H1 (cell line): ENCODE measurements around the gene MORC2. TPM values are rescaled to one million over a fixed set of nuclear protein-coding genes. Genes with fewer than 3 reads are reported as not detected.

ENCODE experiments used
- CTCF ChIA-PET: fragments of 300-600 bp; sonication (Branson Sonifier 250); formaldehyde crosslinking; loops from one replicate; lab custom pipeline; 2021; ENCODE audit not compliant: partially characterized antibody; lab: Charles Lee
- POLR2A ChIA-PET: fragments of 300-600 bp; sonication (Branson Sonifier 250); formaldehyde crosslinking; loops from one replicate; lab custom pipeline; 2021; ENCODE audit warnings: inconsistent platforms; ENCODE audit not compliant: partially characterized antibody; lab: Charles Lee
- DNase-seq, 2 experiments: peaks; one replicate each; pipeline versions ENCODE4 v3.0.0 to v3.0.0-alpha.2; 2010 to 2022; ENCODE audit warnings: low spot score in 2 of 2, low read depth in 1 of 2, mixed read lengths in 1 of 2
- FAIRE-seq: peaks from 2 replicates; lab custom pipeline; 2011; peaks lifted over from hg19 to GRCh38; lab: Jason Lieb, UNC
- H2AFZ ChIP-seq: 2 replicates; pipeline ENCODE4 v1.8.1; 2012; ENCODE audit warnings: low read length, inconsistent platforms
- H2AK5ac ChIP-seq: 2 replicates; pipeline ENCODE4 v1.6.1; 2013; ENCODE audit warnings: low read depth, low read length
- H2BK120ac ChIP-seq: replicated peaks from 2 replicates; pipeline ENCODE3; 2013; ENCODE audit warnings: low read depth, low read length, inconsistent platforms
- H2BK12ac ChIP-seq: 2 replicates; pipeline ENCODE4 v1.6.1; 2013; ENCODE audit warnings: low read depth, low read length
- H2BK15ac ChIP-seq: 2 replicates; pipeline ENCODE4 v1.6.1; 2013; ENCODE audit warnings: low read length
- H2BK20ac ChIP-seq: 2 replicates; pipeline ENCODE4 v1.6.1; 2013; ENCODE audit warnings: low read length
- H2BK5ac ChIP-seq: 2 replicates; pipeline ENCODE4 v1.6.1; 2013; ENCODE audit warnings: low read depth, low read length
- H3K14ac ChIP-seq: 2 replicates; pipeline ENCODE4 v1.6.1; 2013; ENCODE audit warnings: inconsistent platforms; ENCODE audit not compliant: insufficient read length
- H3K18ac ChIP-seq: 2 replicates; pipeline ENCODE4 v1.6.1; 2013; ENCODE audit warnings: low read length; ENCODE audit errors: extremely low read depth
- H3K23ac ChIP-seq: 2 replicates; pipeline ENCODE4 v1.6.1; 2013; ENCODE audit warnings: inconsistent platforms; ENCODE audit not compliant: insufficient read length
- H3K23me2 ChIP-seq: 2 replicates; pipeline ENCODE4 v1.6.1; 2013; ENCODE audit warnings: low read depth, low read length
- H3K27ac ChIP-seq: 2 replicates; pipeline ENCODE4 v1.6.1; 2011; ENCODE audit warnings: low read depth, low read length, inconsistent platforms
- H3K27me3 ChIP-seq, 4 experiments: replicated peaks in 1 of 4; 1 replicate in 1 of 4; 2 replicates in 3 of 4; pipeline versions ENCODE4 v1.6.1 to v1.8.1; 2011 to 2013; ENCODE audit warnings: low read length in 3 of 4, mild to moderate bottlenecking in 3 of 4, inconsistent platforms in 2 of 4, mixed read lengths in 2 of 4, moderate library complexity in 1 of 4; ENCODE audit not compliant: control insufficient read depth in 3 of 4, insufficient read depth in 3 of 4; ENCODE audit errors: extremely low read depth in 1 of 4
- H3K36me3 ChIP-seq, 4 experiments: 2 replicates each; pipeline versions ENCODE4 v1.6.1 to v1.8.1; 2011 to 2013; ENCODE audit warnings: mild to moderate bottlenecking in 4 of 4, low read length in 3 of 4, moderate library complexity in 2 of 4, control low read depth in 1 of 4, inconsistent platforms in 1 of 4; ENCODE audit not compliant: insufficient read depth in 4 of 4, control insufficient read depth in 2 of 4
- H3K4ac ChIP-seq: replicated peaks from 2 replicates; pipeline ENCODE3; 2013; ENCODE audit warnings: low read length, low read depth, mixed read lengths, inconsistent platforms; ENCODE audit not compliant: insufficient read length
- H3K4me1 ChIP-seq, 4 experiments: replicated peaks in 1 of 4; 1 replicate in 1 of 4; 2 replicates in 3 of 4; pipeline versions ENCODE4 v1.6.1 to v1.8.1; 2011 to 2013; ENCODE audit warnings: low read length in 3 of 4, inconsistent platforms in 2 of 4, mixed read lengths in 1 of 4; ENCODE audit not compliant: insufficient read depth in 4 of 4, control insufficient read depth in 3 of 4
- H3K4me2 ChIP-seq, 2 experiments: 2 replicates each; pipeline versions ENCODE4 v1.6.1 to v1.8.1; 2011 to 2013; ENCODE audit warnings: low read depth in 2 of 2, low read length in 2 of 2, control low read depth in 1 of 2, inconsistent platforms in 1 of 2, mild to moderate bottlenecking in 1 of 2; ENCODE audit not compliant: insufficient read depth in 1 of 2
- H3K4me3 ChIP-seq, 4 experiments: fragments of 200-600, 300-600 bp in 1 of 4; sonication (generic), shearing (Covaris generic), sonication (Bioruptor Twin) in 1 of 4; 2 replicates each; pipeline versions ENCODE4 v1.5.1 to v1.8.1; 2011 to 2016; ENCODE audit warnings: low read length in 4 of 4, low read depth in 3 of 4, control low read depth in 2 of 4, inconsistent platforms in 2 of 4, mild to moderate bottlenecking in 2 of 4, mixed read lengths in 1 of 4, moderate library complexity in 1 of 4; ENCODE audit not compliant: insufficient read depth in 2 of 4; ENCODE audit errors: extremely low read depth in 1 of 4
- H3K56ac ChIP-seq: replicated peaks from 2 replicates; pipeline ENCODE3; 2013; ENCODE audit warnings: low read depth, mild to moderate bottlenecking, mixed read lengths, low read length, inconsistent platforms; ENCODE audit not compliant: insufficient read length
- H3K79me1 ChIP-seq: 2 replicates; pipeline ENCODE4 v1.6.1; 2013; ENCODE audit warnings: low read depth, low read length, control low read depth
- H3K79me2 ChIP-seq, 2 experiments: 2 replicates each; pipeline versions ENCODE4 v1.6.1 to v1.8.1; 2012 to 2013; ENCODE audit warnings: low read length in 2 of 2, mild to moderate bottlenecking in 2 of 2, inconsistent platforms in 1 of 2; ENCODE audit not compliant: insufficient read depth in 2 of 2, control insufficient read depth in 1 of 2
- H3K9ac ChIP-seq, 4 experiments: replicated peaks in 1 of 4; 1 replicate in 1 of 4; 2 replicates in 3 of 4; pipeline versions ENCODE4 v1.6.1 to v1.8.1; 2011 to 2013; ENCODE audit warnings: low read depth in 3 of 4, low read length in 3 of 4, control low read depth in 2 of 4, mild to moderate bottlenecking in 2 of 4, moderate library complexity in 2 of 4, inconsistent platforms in 1 of 4; ENCODE audit errors: extremely low read depth in 1 of 4
- H3K9me3 ChIP-seq, 2 experiments: 2 replicates each; pipeline versions ENCODE4 v1.6.1 to v1.8.1; 2012 to 2013; ENCODE audit warnings: mild to moderate bottlenecking in 2 of 2, moderate library complexity in 2 of 2, control low read depth in 1 of 2, inconsistent platforms in 1 of 2, low read depth in 1 of 2, low read length in 1 of 2, mixed read lengths in 1 of 2; ENCODE audit not compliant: insufficient read depth in 2 of 2
- H4K20me1 ChIP-seq, 2 experiments: replicated peaks in 1 of 2; 2 replicates each; pipeline versions ENCODE3 to v1.8.1; 2011 to 2013; ENCODE audit warnings: inconsistent platforms in 2 of 2, low read length in 2 of 2, mild to moderate bottlenecking in 1 of 2; ENCODE audit not compliant: insufficient read depth in 2 of 2, control insufficient read depth in 1 of 2
- H4K5ac ChIP-seq: 2 replicates; pipeline ENCODE4 v1.6.1; 2013; ENCODE audit warnings: low read length, low read depth, mixed read lengths, inconsistent platforms; ENCODE audit not compliant: insufficient read length
- H4K8ac ChIP-seq: 2 replicates; pipeline ENCODE4 v1.8.0; 2013; ENCODE audit warnings: mild to moderate bottlenecking, moderate library complexity, low read length, inconsistent platforms; ENCODE audit not compliant: insufficient read depth; ENCODE audit errors: extremely low read depth
- H4K91ac ChIP-seq: replicated peaks from 2 replicates; pipeline ENCODE3; 2013; ENCODE audit warnings: low read length, mixed read lengths, inconsistent platforms; ENCODE audit not compliant: insufficient read length
- ASH2L ChIP-seq: fragments of 200-600, 300-600 bp; sonication (generic); IDR thresholded peaks from one replicate; pipeline ENCODE4 v1.7.1; 2017; ENCODE audit warnings: low read length
- EGR1 ChIP-seq: IDR thresholded peaks from 2 replicates; pipeline ENCODE4 v1.6.1; 2011; ENCODE audit warnings: low read depth, low read length, borderline replicate concordance
- FOSL1 ChIP-seq: IDR thresholded peaks from 2 replicates; pipeline ENCODE4 v1.6.1; 2011; ENCODE audit warnings: mild to moderate bottlenecking, low read depth, low read length, moderate library complexity; ENCODE audit not compliant: insufficient read depth
- GABPA ChIP-seq: IDR thresholded peaks from 2 replicates; pipeline ENCODE4 v1.6.1; 2011; ENCODE audit warnings: mild to moderate bottlenecking, low read length, moderate library complexity, borderline replicate concordance; ENCODE audit not compliant: insufficient read depth
- GTF2F1 ChIP-seq: IDR thresholded peaks from 2 replicates; pipeline ENCODE4 v1.6.1; 2012; ENCODE audit warnings: low read depth, low read length, improper control_type of control experiment, borderline replicate concordance
- JUND ChIP-seq: IDR thresholded peaks from 2 replicates; pipeline ENCODE4 v1.6.1; 2011; ENCODE audit warnings: mild to moderate bottlenecking, improper control_type of control experiment, low read length
- KDM1A ChIP-seq: fragments of 200-600, 300-600 bp; sonication (generic); IDR thresholded peaks from 2 replicates; pipeline ENCODE4 v1.7.1; 2016; ENCODE audit warnings: mild to moderate bottlenecking, low read length, borderline replicate concordance
- KDM4A ChIP-seq: IDR thresholded peaks from one replicate; pipeline ENCODE4 v1.7.1; 2012; ENCODE audit warnings: low read depth, mild to moderate bottlenecking, moderate library complexity, low read length, inconsistent platforms; ENCODE audit not compliant: severe bottlenecking
- NANOG ChIP-seq: IDR thresholded peaks from 2 replicates; pipeline ENCODE4 v1.6.1; 2011; ENCODE audit warnings: low read length, low read depth, mild to moderate bottlenecking, inconsistent platforms; ENCODE audit not compliant: insufficient read depth, poor library complexity, severe bottlenecking
- PHF8 ChIP-seq: fragments of 200-600 bp; sonication (generic); conservative IDR thresholded peaks from 2 replicates; pipeline ENCODE4 v1.7.1; 2012; ENCODE audit warnings: low read depth, mild to moderate bottlenecking, inconsistent platforms, low read length, moderate library complexity
- RAD21 ChIP-seq, 2 experiments: IDR thresholded peaks in 1 of 2; conservative IDR thresholded peaks in 1 of 2; 2 replicates each; pipeline ENCODE4 v1.6.1; 2011; ENCODE audit warnings: low read depth in 2 of 2, low read length in 2 of 2, improper control_type of control experiment in 1 of 2, inconsistent platforms in 1 of 2, mild to moderate bottlenecking in 1 of 2, moderate library complexity in 1 of 2
- SP4 ChIP-seq: IDR thresholded peaks from 2 replicates; pipeline ENCODE4 v1.6.1; 2012; ENCODE audit warnings: low read length, inconsistent platforms
- YY1 ChIP-seq: IDR thresholded peaks from 2 replicates; pipeline ENCODE4 v1.6.1; 2011; ENCODE audit warnings: low read depth, mild to moderate bottlenecking, low read length
- ZNF274 ChIP-seq: IDR thresholded peaks from 2 replicates; pipeline ENCODE4 v1.7.0; 2012; ENCODE audit warnings: low read length, borderline replicate concordance; ENCODE audit errors: extremely low read depth
- WGBS, 2 experiments: shearing (Covaris generic) in 1 of 2; methylation state at CpG; one replicate each; pipeline versions ENCODE4 v1.1.6 to v1.1.7; 2013 to 2015; ENCODE audit warnings: low lambda C conversion rate in 2 of 2, mixed read lengths in 2 of 2, inconsistent platforms in 1 of 2, low coverage in 1 of 2, missing lambda C conversion rate in 1 of 2; ENCODE audit not compliant: insufficient replicate concordance in 2 of 2, insufficient coverage in 1 of 2, insufficient read length in 1 of 2; ENCODE audit errors: extremely low coverage in 1 of 2, missing lambda C conversion rate in 1 of 2; 5-methylcytosine and 5-hydroxymethylcytosine counted together
- polyA plus RNA-seq, 7 experiments: library from polyadenylated mRNA; depleted of rRNA in 3 of 7; stranded (reverse) in 5 of 7; unstranded in 2 of 7; fragments of >200 nt in 5 of 7; fragments of 200-250 nt in 2 of 7; gene quantifications; 1 replicate in 5 of 7; 2 replicates in 1 of 7; 4 replicates in 1 of 7; pipeline versions ENCODE4 v1.2.1 to v1.2.3, GENCODE V29; 2011 to 2013; ENCODE audit warnings: missing spikeins in 2 of 7, mixed read lengths in 2 of 7
- total RNA-seq: library from RNA; stranded (reverse); fragmentation: NEBNext Ultra II Directional; extraction: Animal tissue kit (Norgen Biotek cat#: 25700); gene quantifications from 2 replicates; pipeline ENCODE4 v1.2.1, GENCODE V29; 2021

The MORC2 gene
- total and polyA plus RNA-seq, 2 of the 8 experiments (the other 6 are each of a cell fraction or from before 2014, with no cell fraction given), result 15.4 to 68.0 TPM

DNA sequence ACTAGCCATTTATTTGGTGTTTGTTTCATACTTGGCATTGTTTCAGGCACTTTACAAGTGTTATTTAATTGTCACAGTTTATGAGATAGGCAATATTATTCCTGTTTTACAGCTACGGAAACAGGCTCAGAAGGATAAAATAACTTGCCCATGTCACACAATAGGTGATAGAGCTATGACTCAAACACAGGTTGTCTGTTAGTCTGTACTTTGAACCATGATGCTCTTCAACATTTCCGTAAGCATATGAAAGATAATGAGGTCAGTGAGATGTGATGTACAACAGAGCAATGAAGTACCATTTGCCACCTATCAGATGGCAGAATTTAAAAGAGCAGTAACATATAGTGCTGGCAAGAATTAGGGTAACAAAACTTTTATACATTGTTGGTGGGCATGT, 15.7 kb upstream of the MORC2 start:
- H3K9ac ChIP-seq, result no peak overlapping the region
- H2BK15ac ChIP-seq, result no peak overlapping the region
- no peak overlapping the region for H3K14ac ChIP-seq
- no peak overlapping the region for H2BK20ac ChIP-seq
- no peaks in the 10 kb centered on the region; a peak in 1 of 8 replicates for H3K36me3 ChIP-seq
- H3K18ac ChIP-seq, result no peak overlapping the region
- H3K56ac ChIP-seq, result no peak overlapping the region
- H3K27me3 ChIP-seq, result no peaks in the 10 kb centered on the region
- no peak overlapping the region for H2BK120ac ChIP-seq
- H2BK12ac ChIP-seq, result no peak overlapping the region
- H3K27ac ChIP-seq, result no peak overlapping the region
- no peak overlapping the region for H4K5ac ChIP-seq
- H3K4me3 ChIP-seq, result no peak overlapping the region
- H4K91ac ChIP-seq, result no peak overlapping the region
- H3K79me2 ChIP-seq, result peaks cover 0 to 8% of the 10 kb centered on the region in 2 experiments; a peak in 1 of 4 replicates
- H3K4me2 ChIP-seq, result no peak overlapping the region
- H3K23ac ChIP-seq, result no peak overlapping the region
- H2BK5ac ChIP-seq, result no peak overlapping the region
- H4K8ac ChIP-seq, result no peak overlapping the region
- POLR2A ChIA-PET, result interaction anchor here (2.5 to 9.7 kb wide), 2 partner anchors 16 to 99 kb away, joined by 9 to 86 read pairs; partner anchors contain the start of genes MORC2 and TUG1
- peaks cover 2% of the 10 kb centered on the region; the same call in 1 of the 2 replicates for H3K79me1 ChIP-seq
- 89% methylated on average over 2 of the region's 2 CpGs; no CpG with 5 or more reads in 1 of the 2 experiments for WGBS, 2 experiments
- H3K4ac ChIP-seq, result no peak overlapping the region
- peaks cover 4 to 5% of the 10 kb centered on the region in 2 experiments; a peak in 3 of 4 replicates for H3K9me3 ChIP-seq
- FAIRE-seq (no peak), DNase-seq (no peak)
- H3K23me2 ChIP-seq, result no peaks in the 10 kb centered on the region
- CTCF ChIA-PET, result no interaction called here
- H2AK5ac ChIP-seq, result no peak overlapping the region
- peaks cover 0 to 2% of the 10 kb centered on the region in 2 experiments for H4K20me1 ChIP-seq
- H2AFZ ChIP-seq, result no peak overlapping the region
- H3K4me1 ChIP-seq, result peaks cover 0 to 5% (median 2%) of the 10 kb centered on the region in 4 experiments; a peak in 2 of 7 replicates
- TF ChIP-seq KDM1A (no peak), YY1 (no peak), GABPA (no peak), JUND (no peak), EGR1 (no peak), SP4 (no peak), ASH2L (no peak), ZNF274 (no peak), NANOG (no peak), RAD21 (IDR thresholded peaks at IDR 0.05 in 1 of 2, conservative IDR thresholded peaks at IDR 0.05 in 1 of 2; ENCODE audit: low read depth in 2 of 2, low read length in 2 of 2) (no peak), PHF8 (no peak), GTF2F1 (no peak), FOSL1 (no peak), KDM4A (no peak)
